GM21423 (cell line): ENCODE results near the gene COMMD2.

ENCODE experiments used
- ATAC-seq: cut with Tn5 transposase; IDR thresholded peaks from one replicate; pipeline ENCODE4 v1.9.1; 2021; ENCODE audit warnings: mild to moderate bottlenecking, moderate library complexity; ENCODE audit not compliant: unreplicated experiment

COMMD2 gene

GRCh38 chr3:149764302-149764701, 12.0 kb upstream of the COMMD2 start:
- no peak for ATAC-seq

DNA sequence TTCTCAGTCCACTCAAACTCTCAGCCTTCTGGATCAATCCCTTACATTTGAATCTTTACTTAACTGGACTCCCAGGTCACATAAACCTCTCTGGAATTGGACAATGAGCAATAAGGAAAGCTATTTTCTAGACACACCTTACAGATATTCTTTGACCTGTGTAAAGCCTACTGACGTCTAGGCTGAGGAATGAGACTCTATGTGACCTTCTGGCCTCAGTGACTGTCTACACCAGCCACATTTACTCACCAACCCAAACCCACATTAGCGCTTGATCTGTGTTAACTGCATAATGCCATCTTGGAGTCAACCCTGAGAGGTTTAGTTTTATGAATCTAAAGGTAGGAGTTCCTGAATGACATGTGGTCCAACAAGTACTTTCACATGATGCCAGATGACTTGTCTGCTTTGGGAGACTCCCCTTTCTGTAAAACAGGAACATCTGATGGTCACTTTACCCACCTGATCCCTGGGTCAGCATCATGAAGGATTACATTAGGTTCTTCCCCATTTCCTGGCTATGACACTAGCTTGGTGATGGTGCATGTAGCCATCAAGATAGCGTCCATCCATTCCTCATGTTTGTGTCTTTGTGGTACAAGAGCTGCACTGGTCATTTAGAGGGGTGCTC, 11.4 kb upstream of the COMMD2 start:
- ATAC-seq, result no peak

DNA sequence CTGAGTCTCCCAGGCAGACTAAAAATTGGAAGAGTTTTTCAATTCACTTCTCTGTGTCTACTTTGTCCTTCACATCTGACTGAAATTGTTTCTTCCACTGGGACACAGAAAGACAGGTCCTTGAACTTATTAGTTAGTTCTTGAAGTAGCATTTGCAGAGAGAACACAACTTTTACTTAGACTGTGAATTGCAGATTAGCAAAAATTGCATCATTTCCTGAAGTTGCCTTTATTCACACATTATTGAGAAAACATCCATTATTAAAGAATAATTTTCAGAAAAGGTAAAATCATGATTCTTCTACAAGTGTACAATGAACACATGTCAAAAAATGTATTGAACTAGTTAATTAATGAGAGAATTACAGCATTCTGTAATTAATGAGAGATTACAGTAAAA, 1.4 kb upstream of the COMMD2 start:
- no peak for ATAC-seq

DNA sequence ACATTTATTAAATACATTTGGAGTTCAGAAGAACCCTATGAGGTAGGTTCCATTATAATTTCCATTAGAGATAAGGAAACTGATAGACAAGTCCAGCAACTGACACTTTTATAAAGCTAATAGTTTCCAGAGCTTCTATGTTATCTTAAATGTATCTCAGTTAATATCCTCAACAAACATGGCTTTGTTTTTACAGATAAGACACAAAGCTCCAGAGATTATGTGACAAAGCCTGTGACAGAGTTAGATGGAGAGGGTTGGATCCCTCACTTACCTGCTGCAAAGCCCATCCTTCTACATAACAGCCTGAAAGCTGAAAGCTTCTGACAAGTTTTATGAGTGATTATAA, 473 bp upstream of the COMMD2 start:
- no peak for ATAC-seq

DNA sequence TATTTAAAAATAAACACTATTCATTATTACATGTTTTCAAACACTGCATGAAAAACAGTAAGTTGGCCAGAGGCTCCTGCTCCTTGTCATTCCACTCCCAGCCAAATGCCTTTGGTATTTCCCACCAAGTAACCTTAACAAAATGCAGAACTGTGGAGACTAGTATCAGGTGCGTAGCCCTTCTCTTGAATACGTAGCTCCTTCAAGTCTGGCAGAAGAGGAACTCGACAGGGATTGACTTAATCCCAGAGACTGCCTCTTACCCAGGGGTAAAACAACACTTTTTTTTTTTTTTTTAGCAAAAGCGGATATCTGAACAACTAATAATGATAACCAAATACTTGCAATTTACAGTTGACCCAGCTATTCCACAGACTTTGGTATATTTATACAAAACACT, 738 bp downstream of the COMMD2 start:
- ATAC-seq, result no peak

DNA sequence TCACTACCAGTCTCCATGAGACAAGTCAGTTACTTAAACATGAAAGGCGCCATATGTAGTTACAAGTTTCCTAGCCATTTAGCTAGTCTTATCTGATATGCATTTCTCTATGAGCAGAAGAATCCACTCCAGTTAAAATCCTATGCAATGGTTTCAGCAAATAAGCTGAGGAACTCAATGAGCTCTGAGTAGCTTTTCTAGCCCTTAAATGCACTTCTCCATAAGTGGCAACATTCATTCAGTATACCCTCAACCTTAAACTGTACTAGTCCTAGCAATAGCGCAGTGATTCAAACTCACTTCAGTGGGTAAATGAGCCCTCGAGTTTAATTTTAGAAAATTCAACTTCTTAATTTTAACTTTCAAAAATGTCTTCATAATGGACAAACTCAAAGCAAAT, 7.7 kb downstream of the COMMD2 start:
- ATAC-seq, result no peak

DNA sequence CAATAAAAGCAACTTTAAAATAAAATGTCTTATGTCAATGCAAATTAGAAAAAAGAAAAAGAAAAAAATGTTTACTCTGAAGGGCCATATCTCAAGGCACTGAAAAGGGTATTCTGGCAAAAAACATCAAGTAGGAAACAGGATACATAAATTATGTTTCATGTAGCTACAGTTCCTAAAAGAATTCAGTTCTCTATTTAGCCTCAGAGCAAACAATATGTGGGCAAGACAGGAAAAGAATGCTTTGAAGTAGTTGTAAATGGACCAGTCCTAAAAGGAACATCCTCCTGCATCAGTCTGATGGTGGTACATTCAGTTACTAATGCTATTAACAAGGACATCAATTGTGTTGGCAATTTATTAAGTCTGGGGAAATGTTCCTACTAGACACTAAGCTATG, 8.1 kb downstream of the COMMD2 start:
- ATAC-seq, result no peak

- ATAC-seq, result no peak
Measured at GRCh38 chr3:149739396-149739795, 12.9 kb downstream of the COMMD2 start.

DNA sequence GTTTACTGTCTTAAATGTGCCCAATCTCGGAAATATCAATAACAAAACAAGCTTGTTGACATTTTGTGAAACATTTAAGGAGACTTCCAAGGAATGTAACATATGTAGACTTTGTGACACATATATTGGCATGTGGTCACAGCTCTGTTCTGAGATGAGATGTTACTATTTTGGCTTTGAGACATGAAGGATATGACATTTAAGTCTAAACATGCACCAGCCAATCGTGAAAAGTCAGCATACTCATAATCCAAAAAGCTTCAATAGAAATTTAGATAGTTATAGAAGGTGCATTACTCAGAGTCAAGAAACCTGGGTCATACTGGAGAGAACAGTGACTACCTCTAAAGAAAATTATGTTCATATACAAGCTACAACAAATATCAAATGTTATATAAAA, 13.4 kb downstream of the COMMD2 start:
- no peak for ATAC-seq

DNA sequence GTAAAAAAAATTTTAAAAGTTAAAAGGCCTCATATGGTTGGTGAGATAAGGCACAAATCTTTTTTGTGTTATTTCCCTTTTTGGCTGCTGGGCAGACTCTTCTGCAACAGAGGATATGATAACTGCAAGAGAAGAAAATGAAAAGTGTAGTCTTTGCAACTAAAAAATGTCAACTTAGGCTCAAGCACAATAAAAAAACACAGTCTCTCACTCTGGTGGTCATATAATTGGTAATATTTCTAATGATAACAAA, 15.4 kb downstream of the COMMD2 start:
- ATAC-seq, result no peak

DNA sequence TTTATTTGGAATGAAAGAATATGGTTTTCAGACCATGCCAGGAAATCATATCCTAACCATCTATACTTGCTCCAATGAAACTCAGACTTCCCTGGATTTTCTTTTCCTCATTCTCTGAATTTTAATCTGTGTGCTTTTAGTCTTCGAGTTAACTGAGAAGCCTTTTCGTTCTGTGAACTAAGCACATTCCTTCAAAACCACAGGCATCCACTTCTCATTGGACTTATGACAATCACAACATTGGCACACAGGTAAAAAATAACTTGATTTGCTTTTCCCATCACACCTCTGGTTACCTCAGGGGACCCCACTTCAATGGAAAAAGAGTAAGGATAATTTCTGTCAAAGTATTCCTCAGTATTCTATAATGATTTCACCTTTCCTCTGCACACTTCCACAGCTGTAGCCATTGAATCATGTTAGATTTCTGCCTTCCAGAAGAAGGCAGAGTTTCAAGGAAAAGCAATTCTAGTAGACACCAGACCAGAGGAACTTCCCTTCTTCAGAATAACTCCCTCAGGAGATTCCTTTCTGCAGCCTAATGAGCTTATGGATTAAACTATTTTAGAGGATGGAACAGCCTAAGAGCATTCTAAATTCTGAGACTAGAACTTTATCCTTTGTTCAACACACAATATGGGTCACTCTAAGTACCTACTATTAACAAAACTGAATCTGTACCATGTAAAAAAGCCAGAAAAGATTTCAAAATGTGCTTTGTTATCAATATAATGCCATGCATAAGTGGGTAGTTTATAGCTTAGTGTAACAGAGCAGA, 15.9 kb downstream of the COMMD2 start:
- no peak for ATAC-seq

DNA sequence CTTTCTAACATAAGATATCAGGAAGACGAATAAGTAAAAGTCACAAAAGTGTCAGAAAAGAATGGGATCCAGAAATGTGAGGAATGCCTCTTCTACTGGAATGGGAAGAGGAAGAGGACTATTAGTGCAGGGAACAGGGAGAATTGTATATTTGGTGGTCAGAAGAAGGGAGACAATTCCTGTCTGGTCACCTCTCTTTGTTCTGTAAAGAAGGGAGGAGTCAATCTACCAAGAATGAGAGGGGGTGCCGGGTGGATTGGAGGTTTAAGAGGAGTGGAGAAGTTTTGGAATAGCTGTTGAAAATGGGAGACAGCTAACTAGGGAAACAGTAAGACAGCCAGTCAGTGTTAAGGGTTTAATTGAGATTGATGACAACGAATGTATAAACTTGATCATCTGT, 20.1 kb downstream of the COMMD2 start:
- ATAC-seq, result no peak

DNA sequence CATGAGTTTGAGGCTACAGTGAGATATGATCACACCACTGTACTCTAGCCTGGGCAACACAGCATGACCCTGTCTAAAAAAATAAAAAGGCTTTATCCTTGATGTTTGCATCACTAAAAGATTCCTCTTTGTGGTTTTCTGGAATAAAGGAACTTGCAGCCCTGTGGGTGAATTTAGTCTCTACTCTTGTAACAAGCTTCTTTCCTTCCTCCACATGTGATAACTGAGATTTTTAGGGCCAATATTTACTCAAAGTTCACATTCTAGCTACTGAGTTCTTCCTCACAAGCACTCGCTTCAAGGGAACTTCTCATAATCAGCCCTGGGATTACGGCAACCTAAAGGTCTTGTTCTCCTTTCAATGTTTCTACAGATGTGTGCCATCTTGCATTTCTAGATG, 24.6 kb downstream of the COMMD2 start:
- no peak for ATAC-seq

DNA sequence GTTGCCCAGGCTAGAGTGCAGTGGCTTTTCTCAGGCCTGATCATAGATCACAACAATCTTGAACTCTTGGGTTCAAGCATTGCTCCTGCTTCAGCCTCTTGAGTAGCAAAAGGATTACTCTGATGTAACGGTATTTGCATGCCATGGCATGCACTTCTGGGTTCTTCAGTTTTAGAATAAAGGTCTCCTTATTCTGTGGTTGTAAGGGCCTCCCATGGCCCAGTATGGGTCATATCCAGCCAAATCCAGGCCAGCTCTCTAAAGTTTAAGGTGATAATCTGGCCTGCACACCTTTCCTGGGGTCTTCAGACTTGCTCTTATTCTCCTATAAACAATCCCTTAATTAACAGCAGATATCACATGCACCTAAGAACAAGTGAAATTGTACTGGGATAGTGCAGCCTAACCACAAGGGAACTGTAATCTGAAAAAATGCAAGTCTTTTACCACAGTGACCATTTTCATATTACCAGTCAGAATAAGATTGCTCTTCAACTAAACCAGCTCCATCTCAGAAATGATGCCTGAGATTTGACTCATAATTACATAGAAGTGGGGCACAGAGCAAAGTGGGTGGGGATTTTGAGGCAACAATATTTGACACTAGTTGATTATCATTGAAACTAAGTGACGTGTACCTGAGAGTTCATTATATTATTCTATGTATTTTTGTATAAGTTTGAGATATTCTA, 25.4 kb downstream of the COMMD2 start:
- peak; percentile 63 for ATAC-seq

GRCh38 chr3:149723781-149724180, 28.5 kb downstream of the COMMD2 start:
- ATAC-seq, result no peak

DNA sequence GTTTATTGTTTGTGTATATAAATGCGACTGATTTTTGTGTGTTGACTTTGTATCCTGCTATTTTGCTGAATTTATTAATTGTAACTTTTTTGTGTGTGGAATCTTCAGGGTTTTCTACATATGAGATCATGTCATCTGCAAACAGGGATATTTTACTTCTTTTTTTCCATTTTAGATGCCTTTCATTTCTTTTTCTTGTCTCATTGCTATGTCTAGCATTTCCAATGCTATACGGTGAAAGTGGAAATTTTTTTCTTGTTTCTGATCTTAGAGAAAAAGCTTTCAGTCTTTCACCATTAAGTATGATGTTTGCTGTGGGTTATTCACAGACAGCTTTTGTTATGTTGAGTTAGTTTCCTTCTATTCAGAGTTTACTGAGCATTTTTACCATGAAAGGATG, 31.4 kb downstream of the COMMD2 start:
- ATAC-seq, result no peak

DNA sequence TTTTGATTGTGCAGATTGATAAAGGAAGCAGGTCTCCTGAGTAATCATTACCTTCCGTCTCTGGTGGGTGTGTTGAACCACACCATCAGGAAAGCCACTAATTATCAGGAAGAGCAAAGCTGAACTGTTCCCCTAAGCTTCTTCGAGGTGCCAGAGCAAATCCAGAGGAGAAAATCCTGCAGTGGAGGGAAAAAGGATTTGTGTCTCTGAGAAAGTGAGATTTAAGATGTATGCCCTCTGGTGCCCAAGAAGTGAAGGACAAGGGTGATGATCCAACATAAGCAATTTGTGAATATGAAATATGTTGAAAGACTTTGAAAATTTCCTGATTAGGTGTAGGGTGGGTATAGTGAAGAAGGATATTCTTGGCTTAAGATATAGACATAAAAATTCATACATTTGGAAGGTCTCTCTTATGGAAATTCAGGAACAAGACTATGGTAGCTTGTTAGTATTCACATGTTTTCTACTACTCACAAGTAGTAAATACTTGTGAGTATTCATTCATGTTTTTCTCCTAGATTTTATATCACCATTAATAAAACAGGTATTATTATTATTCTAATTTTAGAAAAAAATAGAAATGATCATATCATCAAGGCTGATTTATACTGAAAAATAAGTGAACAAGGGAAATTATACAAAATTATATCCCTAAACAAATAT, 34.8 kb downstream of the COMMD2 start:
- no peak for ATAC-seq

- no peak for ATAC-seq
Measured at GRCh38 chr3:149716984-149717383, 35.3 kb downstream of the COMMD2 start.

- no peak for ATAC-seq
Measured at GRCh38 chr3:149715247-149715646, 37.0 kb downstream of the COMMD2 start.

GRCh38 chr3:149713730-149714654, 38.3 kb downstream of the COMMD2 start:
- ATAC-seq, result no peak

DNA sequence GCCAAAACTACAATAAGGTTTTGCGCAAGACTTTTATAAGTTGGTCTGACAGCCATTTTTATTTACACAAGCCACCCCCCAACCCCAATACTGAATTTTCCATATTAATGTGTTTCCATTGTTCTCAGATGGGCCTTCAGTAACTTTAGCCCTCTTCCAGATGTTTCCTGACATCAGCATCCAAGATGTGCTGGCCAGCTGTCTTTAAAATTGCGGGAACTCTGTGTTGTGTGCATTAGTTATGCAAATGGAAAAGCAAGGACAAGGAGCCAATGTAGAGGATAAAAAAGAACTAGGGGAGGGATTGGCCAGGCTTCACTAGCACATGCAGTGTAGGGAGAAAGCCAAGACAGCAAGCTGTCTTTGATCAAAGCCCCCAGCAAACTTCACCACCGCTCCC, 45.4 kb downstream of the COMMD2 start:
- ATAC-seq, result no peak
